Activated T-helper 1 cell treated with Interleukin-2 at 50 U/mL for 16 hours (primary cell): ENCODE measurements around the gene TMIGD3.

Experiments used
- DNase-seq: peaks from one replicate; pipeline ENCODE4 v3.0.0-alpha.2; 2020; ENCODE audit warnings: low read depth

Gene TMIGD3

GRCh38 chr1:111474521-111474920 is 28.9 kb downstream of the TMIGD3 start:
- DNase-seq: no peak

- DNase-seq: no peak
Observed at GRCh38 chr1:111474106-111474505, 29.3 kb downstream of the TMIGD3 start.

DNA sequence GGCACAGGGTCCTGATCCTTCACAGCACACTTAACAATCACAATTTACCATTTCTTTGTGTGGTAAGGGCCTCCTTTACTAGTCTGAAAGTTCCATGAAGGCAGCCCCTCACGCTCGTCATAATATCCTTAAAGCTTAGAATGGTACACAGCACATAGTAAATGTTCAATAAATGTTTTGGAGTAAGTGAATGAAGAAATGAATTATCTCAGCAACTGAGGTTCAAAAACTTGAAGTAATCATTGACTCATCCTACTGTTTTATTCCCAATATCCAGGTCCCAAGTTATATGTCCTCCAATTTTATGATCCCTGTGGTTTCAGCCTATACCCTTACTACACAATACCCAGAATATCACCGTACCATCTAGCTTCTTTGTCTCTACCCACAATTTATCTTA is 31.9 kb downstream of the TMIGD3 start:
- DNase-seq: no peak

GRCh38 chr1:111471012-111471411 is 32.4 kb downstream of the TMIGD3 start:
- DNase-seq: peak; percentile 49

DNA sequence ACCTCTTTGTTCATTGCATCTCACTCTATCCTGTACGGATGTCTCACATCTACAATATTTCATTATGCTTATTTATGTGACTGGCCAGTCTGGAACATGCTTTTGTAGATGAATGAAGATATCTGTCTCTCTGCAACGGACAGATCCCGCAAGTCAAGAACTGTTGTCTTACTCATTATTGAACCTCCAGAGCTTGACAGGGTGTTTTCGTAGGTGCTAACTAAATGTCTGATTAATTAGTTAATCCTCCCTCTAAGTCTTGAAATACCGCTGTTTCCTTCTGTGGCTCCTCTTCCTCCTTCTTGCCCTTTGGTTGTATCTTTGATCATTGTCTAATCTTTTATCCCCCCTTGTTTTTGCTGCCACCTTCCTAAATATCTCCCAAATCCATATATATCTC is 32.8 kb downstream of the TMIGD3 start:
- DNase-seq: no peak

- no peak for DNase-seq
Observed at GRCh38 chr1:111469539-111469938, 33.9 kb downstream of the TMIGD3 start.

- no peak for DNase-seq
Observed at GRCh38 chr1:111468717-111469100, 34.7 kb downstream of the TMIGD3 start.

GRCh38 chr1:111467865-111468716 is 35.3 kb downstream of the TMIGD3 start:
- DNase-seq: no peak

- DNase-seq: no peak
Observed at GRCh38 chr1:111466480-111466879, 37.0 kb downstream of the TMIGD3 start.

- DNase-seq: no peak
Observed at GRCh38 chr1:111465754-111466153, 37.7 kb downstream of the TMIGD3 start.

GRCh38 chr1:111463029-111463683 is 40.3 kb downstream of the TMIGD3 start:
- DNase-seq: no peak

GRCh38 chr1:111462370-111463028 is 40.9 kb downstream of the TMIGD3 start:
- no peak for DNase-seq

DNA sequence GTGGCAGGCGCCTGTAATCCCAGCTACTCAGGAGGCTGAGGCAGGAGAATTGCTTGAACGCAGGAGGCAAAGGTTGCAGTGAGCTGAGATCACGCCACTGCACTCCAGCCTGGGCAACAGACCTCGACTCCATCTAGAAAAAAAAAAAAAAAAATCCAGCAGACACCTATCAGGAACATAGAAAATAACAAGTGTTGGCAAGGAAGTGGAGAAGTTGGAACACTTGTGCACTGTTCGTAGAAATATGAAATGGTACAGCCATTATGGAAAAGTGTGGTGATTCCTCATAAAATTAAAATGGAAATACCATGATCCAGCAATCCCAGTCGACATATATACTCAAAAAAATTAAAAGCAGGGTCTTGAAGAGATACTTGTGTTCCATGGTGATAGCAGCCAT is 41.7 kb downstream of the TMIGD3 start:
- DNase-seq: no peak

DNA sequence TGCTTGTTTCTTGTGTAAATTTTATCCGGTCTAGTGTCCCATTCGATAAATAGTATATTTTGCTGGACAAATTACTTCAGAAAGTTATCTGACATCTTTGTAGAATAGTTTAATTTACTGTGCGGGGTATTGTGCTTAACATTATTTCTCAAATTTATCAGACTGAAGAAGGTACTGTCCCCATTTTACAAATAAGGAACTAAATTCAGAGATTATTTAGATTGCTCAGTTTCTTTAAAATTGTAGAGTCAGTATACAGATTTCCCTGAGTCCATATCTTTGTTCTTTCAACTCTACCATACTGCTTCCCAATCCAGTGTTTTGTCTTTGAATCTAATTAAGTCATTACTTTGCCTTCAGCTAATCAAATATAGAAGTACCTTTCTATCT is 47.8 kb downstream of the TMIGD3 start:
- no peak for DNase-seq

DNA sequence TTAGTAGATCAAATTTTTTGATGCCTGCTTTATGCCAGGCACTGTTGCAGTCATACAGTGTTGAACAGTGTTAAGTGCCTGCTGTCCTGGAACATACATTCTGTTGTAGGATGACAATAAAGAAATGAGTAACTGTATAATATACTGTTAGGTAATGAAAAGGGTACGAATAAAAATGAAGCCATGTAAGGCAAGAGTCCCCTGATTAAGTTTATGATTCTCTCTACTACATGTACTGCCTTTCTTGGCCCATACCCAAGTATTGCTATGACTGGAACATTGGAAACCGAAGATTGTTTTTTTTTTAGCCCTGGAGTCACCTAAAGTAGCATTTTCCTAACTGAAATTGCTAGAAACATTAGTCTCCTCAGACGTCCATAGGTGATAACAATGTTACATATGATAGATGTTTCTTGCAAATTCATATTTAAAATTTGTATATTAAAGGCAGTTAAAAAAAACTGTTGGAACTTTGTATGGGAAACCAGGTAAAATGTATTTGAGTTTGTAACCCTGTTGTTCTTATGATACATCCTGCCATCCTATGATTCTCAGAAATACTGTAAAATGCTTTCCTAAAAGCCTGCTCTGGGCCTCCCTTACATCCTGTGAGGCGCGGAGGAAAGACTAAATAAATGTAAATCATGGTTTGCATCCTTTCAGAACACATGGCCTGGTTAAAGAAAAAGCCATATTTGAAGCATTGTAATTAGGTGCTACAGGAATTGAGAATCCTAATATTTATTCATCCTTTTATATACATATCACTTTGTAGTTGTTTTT is 48.4 kb downstream of the TMIGD3 start:
- DNase-seq: no peak

GRCh38 chr1:111453706-111454105 is 49.7 kb downstream of the TMIGD3 start:
- no peak for DNase-seq

DNA sequence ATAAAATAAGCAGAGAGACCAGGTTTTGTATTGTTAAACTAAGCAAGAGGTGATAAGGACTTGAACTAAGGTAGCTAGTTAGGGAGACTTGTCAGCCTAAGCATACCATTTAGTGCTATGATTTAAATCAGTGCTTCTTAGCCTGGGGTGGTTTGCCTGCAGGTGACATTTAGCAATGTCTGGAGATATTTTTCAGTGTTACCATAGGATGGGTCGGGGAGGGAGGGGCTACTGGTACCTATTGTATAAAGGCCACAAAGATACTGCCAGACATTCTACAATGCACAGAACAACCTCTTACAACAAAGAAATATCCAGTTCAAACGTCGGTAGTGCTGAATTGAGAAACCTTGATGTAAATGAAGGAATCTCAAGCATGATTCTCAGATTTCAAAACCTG is 50.9 kb downstream of the TMIGD3 start:
- DNase-seq: no peak

DNA sequence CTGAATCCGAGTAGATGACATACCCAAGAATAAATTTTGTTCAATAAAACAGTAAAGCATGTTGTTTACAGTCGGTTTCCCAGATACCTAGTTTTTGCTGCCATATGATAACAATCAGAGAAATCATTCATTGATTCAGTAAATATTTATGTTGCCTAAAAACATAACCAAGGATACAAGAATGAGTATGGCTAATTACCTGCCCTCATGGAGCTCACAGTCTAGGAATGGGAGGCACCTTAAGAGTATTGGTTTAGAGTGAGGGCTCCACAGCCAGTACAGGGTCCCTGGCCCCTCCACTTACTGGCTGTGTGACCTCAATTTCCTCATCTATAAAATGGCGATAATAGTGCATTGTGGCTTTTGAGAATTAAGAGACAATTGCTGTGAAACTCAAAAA is 53.2 kb downstream of the TMIGD3 start:
- no peak for DNase-seq

- no peak for DNase-seq
Observed at GRCh38 chr1:111449703-111450017, 53.8 kb downstream of the TMIGD3 start.

DNA sequence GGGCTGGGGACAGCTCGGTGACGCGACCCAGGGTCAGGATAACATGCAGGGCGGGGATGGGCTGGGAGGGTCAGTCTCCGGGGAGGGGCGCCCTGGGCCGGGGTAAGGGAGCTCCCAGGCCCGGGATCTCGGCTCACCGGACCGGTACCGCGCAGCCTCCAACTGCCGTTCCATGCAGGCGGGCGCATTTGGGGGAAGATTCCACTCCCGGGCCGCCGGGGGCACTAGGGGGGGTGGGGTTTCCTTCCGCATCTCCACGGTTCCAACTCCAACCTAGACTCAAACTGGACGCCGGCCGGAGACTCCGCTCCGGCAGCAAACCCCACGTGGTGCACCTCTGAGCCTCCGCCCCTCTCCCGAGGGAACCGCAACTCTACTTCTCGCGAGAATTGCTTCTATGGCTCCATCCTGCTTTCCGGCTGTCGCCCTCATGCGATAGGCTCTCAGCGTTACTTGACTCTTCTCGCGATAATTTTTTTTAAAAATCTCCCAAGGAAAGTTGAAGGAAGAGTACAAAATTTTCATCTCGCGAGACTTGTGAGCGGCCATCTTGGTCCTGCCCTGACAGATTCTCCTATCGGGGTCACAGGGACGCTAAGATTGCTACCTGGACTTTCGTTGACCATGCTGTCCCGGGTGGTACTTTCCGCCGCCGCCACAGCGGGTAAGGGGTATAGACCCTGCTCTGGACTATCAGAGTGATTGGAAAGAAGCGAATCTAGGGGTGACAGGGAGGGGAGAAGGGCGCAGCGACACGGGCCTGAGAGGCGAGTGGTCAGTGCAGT is 54.3 kb downstream of the TMIGD3 start, which contains the start of the genes ATP5PB and WDR77:
TSS of gene ATP5PB (plus strand) at position 547 of the 785 bp plus-strand sequence. CDS start at position 625, 78 bp downstream.
TSS of gene WDR77 (minus strand) at position 339 of the 785 bp plus-strand sequence. CDS start at position 252, 87 bp downstream.
- DNase-seq: peak; percentile 80

- DNase-seq: no peak
Observed at GRCh38 chr1:111448482-111448917, 54.9 kb downstream of the TMIGD3 start.
